Measurements from ENCODE around the gene MYO6. TPM values are rescaled to one million over a fixed set of nuclear protein-coding genes. Genes with fewer than 3 reads are reported as not detected.
A peak's percentile ranks its signal among the peaks of the same experiment; 100 is the strongest.
"Not testable (repeated sequence)": the region's sequence is repeated elsewhere in the genome, so short reads cannot be mapped to it uniquely, and the experiment has no call there.

Gene MYO6
- total RNA-seq, 2 experiments from 2014 or later = 0.65 to 0.67 TPM

DNA sequence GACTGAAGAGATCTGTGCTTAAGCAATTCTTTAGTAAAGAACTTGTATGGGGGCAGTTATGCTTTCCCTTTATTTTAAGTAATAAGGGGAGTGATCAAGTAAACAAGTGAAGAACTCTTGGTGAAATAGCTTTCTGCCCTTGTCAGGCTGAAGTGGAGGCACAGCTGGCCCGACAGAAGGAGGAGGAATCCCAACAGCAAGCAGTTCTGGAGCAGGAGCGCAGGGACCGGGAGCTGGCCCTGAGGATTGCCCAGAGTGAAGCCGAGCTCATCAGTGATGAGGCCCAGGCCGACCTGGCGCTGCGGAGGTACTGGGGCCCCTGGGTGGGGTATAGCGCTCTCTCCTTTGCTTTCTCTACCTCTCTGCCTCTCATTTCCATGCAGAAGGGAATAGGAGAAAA is 143.3 kb downstream of the MYO6 start:
- POLR2A ChIA-PET = no interaction called here
- peaks cover 1% of the 10 kb centered on the region for H3K27me3 Mint-ChIP-seq
- H3K4me3 Mint-ChIP-seq = no peak overlapping the region
- DNase-seq = no peak
- CTCF ChIA-PET = interaction anchor here (0.6 kb wide), 1 partner anchor 66 kb away, joined by 3 read pairs; no protein-coding TSS in a partner anchor
- H3K36me3 Mint-ChIP-seq (ENCODE audit: low read depth) = no peaks in the 10 kb centered on the region
- no peaks in the 10 kb centered on the region for H3K9me3 Mint-ChIP-seq
- H3K27ac Mint-ChIP-seq = no peak overlapping the region
- no peaks in the 10 kb centered on the region for H3K4me1 Mint-ChIP-seq

GRCh38 chr6:75893058-75893775 is 144.2 kb downstream of the MYO6 start:
- Mint-ChIP-seq H3K27ac (no peak overlapping the region), H3K9me3 (no peaks in the 10 kb centered on the region), H3K4me1 (no peaks in the 10 kb centered on the region), H3K4me3 (no peak overlapping the region), H3K27me3 (peaks cover 1% of the 10 kb centered on the region), H3K36me3 (ENCODE audit: low read depth) (no peaks in the 10 kb centered on the region)
- DNase-seq = peak; percentile 14
- POLR2A ChIA-PET = no interaction called here
- CTCF ChIA-PET = interaction anchor here (0.6 to 1.1 kb wide), 2 partner anchors 39 to 66 kb away, joined by 3 read pairs; no protein-coding TSS in a partner anchor

DNA sequence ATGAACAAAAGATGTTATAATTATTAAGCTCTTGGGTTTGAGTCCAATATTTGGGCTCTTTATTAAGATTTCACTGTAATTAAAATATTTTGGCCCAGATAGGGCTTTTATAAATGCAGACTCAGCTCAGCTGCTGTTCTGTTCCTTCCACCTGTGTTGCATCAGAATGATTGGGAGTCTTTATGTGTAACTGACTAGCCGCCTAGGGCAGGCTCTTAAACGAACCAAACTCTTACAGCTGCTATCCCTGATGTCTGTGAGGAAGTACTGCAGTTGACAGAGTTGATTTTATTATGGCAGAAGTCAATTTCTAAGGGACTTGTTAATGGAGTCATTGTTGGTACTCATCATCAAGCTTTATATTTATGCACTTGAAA is 144.7 kb downstream of the MYO6 start:
- no peaks in the 10 kb centered on the region for H3K36me3 Mint-ChIP-seq (ENCODE audit: low read depth)
- peaks cover 1% of the 10 kb centered on the region for H3K27me3 Mint-ChIP-seq
- H3K27ac Mint-ChIP-seq = no peak overlapping the region
- no peak overlapping the region for H3K4me3 Mint-ChIP-seq
- POLR2A ChIA-PET = no interaction called here
- H3K4me1 Mint-ChIP-seq = no peaks in the 10 kb centered on the region
- no peak for DNase-seq
- H3K9me3 Mint-ChIP-seq = no peaks in the 10 kb centered on the region
- CTCF ChIA-PET = interaction anchor here (1.1 kb wide), 1 partner anchor 38 kb away, joined by 3 read pairs; no protein-coding TSS in a partner anchor

DNA sequence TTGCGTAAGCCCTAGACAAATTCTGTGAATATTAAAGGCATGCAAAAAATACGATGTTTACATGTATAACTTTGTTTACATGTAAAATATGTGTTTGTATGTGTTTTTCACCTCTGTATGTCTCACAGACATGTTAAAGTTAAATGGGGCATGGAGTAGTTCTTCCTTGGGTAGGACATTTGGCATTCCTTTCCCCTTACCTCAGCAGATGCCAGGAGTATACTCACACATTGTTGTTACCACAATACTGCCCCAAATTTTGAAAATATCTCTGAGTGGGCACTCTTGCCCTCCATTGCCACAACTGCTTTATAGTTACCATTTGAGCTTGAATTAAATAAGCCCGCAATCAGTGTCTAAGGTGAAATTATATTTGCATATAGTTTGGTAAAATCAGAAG is 147.5 kb downstream of the MYO6 start:
- CTCF ChIA-PET = no interaction called here
- DNase-seq = no peak
- Mint-ChIP-seq H3K4me3 (no peak overlapping the region), H3K27me3 (peaks cover 1% of the 10 kb centered on the region), H3K4me1 (no peaks in the 10 kb centered on the region), H3K9me3 (no peaks in the 10 kb centered on the region), H3K36me3 (ENCODE audit: low read depth) (no peaks in the 10 kb centered on the region), H3K27ac (no peak overlapping the region)
- POLR2A ChIA-PET = no interaction called here

DNA sequence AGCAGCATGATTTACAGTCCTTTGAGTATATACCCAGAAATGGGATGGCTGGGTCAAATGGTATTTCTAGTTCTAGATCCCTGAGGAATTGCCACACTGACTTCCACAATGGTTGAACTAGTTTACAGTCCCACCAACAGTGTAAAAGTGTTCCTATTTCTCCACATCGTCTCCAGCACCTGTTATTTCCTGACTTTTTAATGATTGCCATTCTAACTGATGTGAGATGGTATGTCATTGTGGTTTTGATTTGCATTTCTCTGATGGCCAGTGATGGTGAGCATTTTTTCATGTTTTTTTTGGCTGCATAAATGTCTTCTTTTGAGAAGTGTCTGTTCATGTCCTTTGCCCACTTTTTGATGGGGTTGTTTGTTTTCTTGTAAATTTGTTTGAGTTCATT is 151.2 kb downstream of the MYO6 start:
- H3K4me3 Mint-ChIP-seq; H3K36me3 Mint-ChIP-seq (ENCODE audit: low read depth); POLR2A ChIA-PET; DNase-seq; H3K9me3 Mint-ChIP-seq; H3K27ac Mint-ChIP-seq; H3K27me3 Mint-ChIP-seq; H3K4me1 Mint-ChIP-seq; CTCF ChIA-PET: not testable (repeated sequence)

GRCh38 chr6:75905129-75905528 is 156.1 kb downstream of the MYO6 start:
- H3K4me1 Mint-ChIP-seq; POLR2A ChIA-PET; DNase-seq; H3K36me3 Mint-ChIP-seq (ENCODE audit: low read depth); H3K4me3 Mint-ChIP-seq; H3K9me3 Mint-ChIP-seq; H3K27me3 Mint-ChIP-seq; H3K27ac Mint-ChIP-seq: not testable (repeated sequence)
- CTCF ChIA-PET = interaction anchor here (0.6 kb wide), 1 partner anchor 904 kb away, joined by 3 read pairs; no protein-coding TSS in a partner anchor

- H3K36me3 Mint-ChIP-seq (ENCODE audit: low read depth) = no peaks in the 10 kb centered on the region
- H3K27ac Mint-ChIP-seq = no peak overlapping the region
- peaks cover 5% of the 10 kb centered on the region for H3K27me3 Mint-ChIP-seq
- DNase-seq = no peak
- H3K4me3 Mint-ChIP-seq = no peak overlapping the region
- H3K4me1 Mint-ChIP-seq = no peaks in the 10 kb centered on the region
- ChIA-PET CTCF (interaction anchor here (0.8 kb wide), 1 partner anchor 29 kb away, joined by 3 read pairs; no protein-coding TSS in a partner anchor), POLR2A (no interaction called here)
- H3K9me3 Mint-ChIP-seq = no peaks in the 10 kb centered on the region
Observed at GRCh38 chr6:75906871-75907270, 157.8 kb downstream of the MYO6 start.

- CTCF ChIA-PET = interaction anchor here (0.8 kb wide), 1 partner anchor 30 kb away, joined by 3 read pairs; no protein-coding TSS in a partner anchor
- Mint-ChIP-seq H3K4me1 (no peaks in the 10 kb centered on the region), H3K36me3 (ENCODE audit: low read depth) (no peaks in the 10 kb centered on the region), H3K27ac (no peak overlapping the region), H3K9me3 (no peaks in the 10 kb centered on the region), H3K4me3 (no peak overlapping the region), H3K27me3 (peaks cover 5% of the 10 kb centered on the region)
- POLR2A ChIA-PET = no interaction called here
- DNase-seq = no peak
Observed at GRCh38 chr6:75907444-75907843, 158.4 kb downstream of the MYO6 start.

GRCh38 chr6:75913040-75913439 is 164.0 kb downstream of the MYO6 start:
- no peaks in the 10 kb centered on the region for H3K9me3 Mint-ChIP-seq
- no peak overlapping the region for H3K27ac Mint-ChIP-seq
- no peak overlapping the region for H3K4me3 Mint-ChIP-seq
- DNase-seq = no peak
- POLR2A ChIA-PET = no interaction called here
- no peaks in the 10 kb centered on the region for H3K4me1 Mint-ChIP-seq
- no peaks in the 10 kb centered on the region for H3K36me3 Mint-ChIP-seq (ENCODE audit: low read depth)
- CTCF ChIA-PET = no interaction called here
- peaks cover 12% of the 10 kb centered on the region for H3K27me3 Mint-ChIP-seq

DNA sequence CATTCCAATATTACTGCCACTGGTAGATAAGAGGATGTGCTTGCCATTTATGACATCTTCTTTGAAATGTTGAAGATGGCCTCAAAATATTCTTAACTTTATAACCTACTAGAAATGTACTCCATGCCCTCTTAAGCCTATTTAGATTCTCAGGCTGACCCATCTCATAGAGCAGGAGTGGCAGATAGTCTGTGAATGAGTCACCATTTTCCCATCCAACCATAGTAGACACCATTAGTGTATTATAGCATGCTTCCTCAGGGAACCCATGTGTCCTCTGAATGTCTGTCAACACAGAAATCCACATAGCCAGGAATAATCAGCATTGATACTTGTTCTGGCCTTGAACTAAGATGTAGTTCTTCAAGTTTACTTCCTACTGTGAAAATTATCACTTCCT is 173.2 kb downstream of the MYO6 start:
- ChIA-PET CTCF (no interaction called here), POLR2A (no interaction called here)
- Mint-ChIP-seq H3K27me3 (no peaks in the 10 kb centered on the region), H3K27ac (no peak overlapping the region), H3K9me3 (no peaks in the 10 kb centered on the region), H3K4me1 (no peaks in the 10 kb centered on the region), H3K4me3 (no peak overlapping the region), H3K36me3 (ENCODE audit: low read depth) (no peaks in the 10 kb centered on the region)
- no peak for DNase-seq

DNA sequence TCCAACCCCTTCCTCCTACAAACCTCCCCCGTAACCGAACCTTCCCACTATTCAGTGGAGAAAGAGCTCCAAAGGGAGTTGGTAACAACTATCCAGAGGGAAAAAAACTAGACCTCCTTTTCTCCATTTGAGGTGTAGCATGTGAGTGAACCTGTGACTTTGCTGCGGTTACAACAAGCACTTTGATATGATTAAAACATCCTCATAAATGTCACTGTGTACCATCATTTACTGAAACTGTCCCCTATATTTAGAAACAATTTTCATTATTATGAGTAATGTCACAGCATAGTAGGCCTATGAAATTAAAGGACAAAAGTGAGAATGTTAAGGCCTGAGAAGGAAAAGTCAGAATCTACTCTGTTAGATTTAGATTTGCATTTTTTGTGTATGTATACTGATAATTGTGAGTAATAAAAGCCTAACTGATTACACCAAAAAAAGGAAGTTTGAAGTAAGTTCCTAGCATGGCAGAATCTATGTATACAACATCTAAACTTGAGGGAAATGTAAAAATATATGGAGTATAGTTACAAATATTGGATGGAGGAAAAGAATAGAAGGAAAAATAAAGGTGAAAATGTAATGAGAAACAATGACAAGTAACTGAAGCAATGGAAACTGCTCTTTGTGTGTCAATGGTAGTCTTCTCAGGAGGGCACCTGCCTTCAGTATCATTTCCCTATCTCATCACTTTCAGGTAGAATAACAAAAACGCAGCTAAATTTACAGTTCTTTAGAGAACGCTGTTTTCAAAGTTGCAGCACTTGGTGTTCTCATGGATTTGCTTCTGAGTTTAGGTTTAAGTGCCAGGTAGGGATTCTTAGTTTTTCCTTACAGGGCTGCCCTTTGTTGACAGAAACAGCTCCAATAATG is 177.5 kb downstream of the MYO6 start:
- Mint-ChIP-seq H3K27ac (no peak overlapping the region), H3K36me3 (ENCODE audit: low read depth) (no peaks in the 10 kb centered on the region), H3K27me3 (no peaks in the 10 kb centered on the region), H3K9me3 (no peaks in the 10 kb centered on the region), H3K4me3 (no peak overlapping the region), H3K4me1 (no peaks in the 10 kb centered on the region)
- CTCF ChIA-PET = no interaction called here
- DNase-seq = no peak
- POLR2A ChIA-PET = no interaction called here

DNA sequence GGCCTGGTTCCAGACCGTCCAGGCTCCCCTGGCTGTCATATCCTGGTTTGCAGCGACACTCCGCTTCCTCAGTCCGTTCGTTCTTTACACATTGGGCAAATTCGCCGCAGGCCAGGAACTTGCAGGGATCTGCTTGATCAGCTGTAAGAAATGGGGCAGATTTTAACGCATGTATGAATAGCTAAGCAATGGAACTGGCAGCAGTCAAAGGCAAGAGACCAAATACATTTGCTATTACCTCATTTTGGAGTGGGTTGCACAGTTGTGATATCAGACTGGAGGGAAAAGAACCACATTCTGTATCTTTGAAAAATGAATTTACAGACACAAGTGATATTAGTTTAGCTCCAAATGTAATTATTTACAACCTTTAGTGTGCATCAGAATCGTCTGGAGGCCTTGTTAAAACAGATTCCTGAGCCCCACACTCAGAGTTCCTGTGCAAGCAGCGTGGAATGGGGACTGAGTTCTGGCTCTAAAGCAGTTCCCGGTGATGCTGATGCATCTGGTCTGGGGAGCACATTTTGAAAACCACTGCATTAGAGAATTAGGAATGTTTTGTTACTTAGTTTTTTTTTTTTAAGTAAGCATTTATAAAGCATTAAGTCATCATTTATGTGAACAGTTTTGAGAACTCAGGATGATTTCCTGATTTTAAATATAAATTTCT is 182.1 kb downstream of the MYO6 start:
- no peaks in the 10 kb centered on the region for H3K9me3 Mint-ChIP-seq
- no peaks in the 10 kb centered on the region for H3K36me3 Mint-ChIP-seq (ENCODE audit: low read depth)
- no peak for DNase-seq
- no peak overlapping the region for H3K4me3 Mint-ChIP-seq
- H3K4me1 Mint-ChIP-seq = peaks cover 6% of the 10 kb centered on the region
- ChIA-PET POLR2A (no interaction called here), CTCF (interaction anchor here (1.0 kb wide), 1 partner anchor 38 kb away, joined by 3 read pairs; no protein-coding TSS in a partner anchor)
- no peak overlapping the region for H3K27ac Mint-ChIP-seq
- H3K27me3 Mint-ChIP-seq = peaks cover 10% of the 10 kb centered on the region

- CTCF ChIA-PET = interaction anchor here (1.0 kb wide), 1 partner anchor 39 kb away, joined by 3 read pairs; no protein-coding TSS in a partner anchor
- Mint-ChIP-seq H3K9me3 (no peaks in the 10 kb centered on the region), H3K27me3 (peaks cover 12% of the 10 kb centered on the region), H3K4me1 (peaks cover 6% of the 10 kb centered on the region), H3K4me3 (no peak overlapping the region), H3K27ac (no peak overlapping the region), H3K36me3 (ENCODE audit: low read depth) (no peaks in the 10 kb centered on the region)
- DNase-seq = no peak
- POLR2A ChIA-PET = no interaction called here
Observed at GRCh38 chr6:75932067-75932466, 183.0 kb downstream of the MYO6 start.
